Naive B cell (primary cell): Measurements from ENCODE around the gene AP1AR. TPM values are rescaled to one million over a fixed set of nuclear protein-coding genes. Genes with fewer than 3 reads are reported as not detected.

Source experiments
- ATAC-seq, 2 donors: fragments of 150-1000 bp; cut with Tn5 transposase; 2 replicates each; pipeline ENCODE4 v1.10.0; 2021; ENCODE audit warnings: low read depth in 2 of 2, mild to moderate bottlenecking in 2 of 2, moderate library complexity in 2 of 2
- DNase-seq: peaks from one replicate; pipeline ENCODE4 v3.0.0; 2022
- H3K27ac Mint-ChIP-seq, 6 donors: one replicate each; pipeline ENCODE4 v1.8.0; 2020 to 2022; ENCODE audit warnings: mild to moderate bottlenecking in 6 of 6, mixed read lengths in 6 of 6, moderate library complexity in 5 of 6, inconsistent platforms in 2 of 6
- H3K27me3 Mint-ChIP-seq, 3 donors: one replicate each; pipeline ENCODE4 v1.8.0; 2021 to 2022; ENCODE audit warnings: mixed read lengths in 3 of 3, mild to moderate bottlenecking in 1 of 3
- H3K36me3 Mint-ChIP-seq, 2 donors: one replicate each; pipeline ENCODE4 v1.8.0; 2020 to 2022; ENCODE audit warnings: mixed read lengths in 2 of 2, inconsistent platforms in 1 of 2, mild to moderate bottlenecking in 1 of 2
- H3K4me1 Mint-ChIP-seq, 3 donors: one replicate each; pipeline ENCODE4 v1.8.0; 2020 to 2022; ENCODE audit warnings: mixed read lengths in 3 of 3, inconsistent platforms in 1 of 3, mild to moderate bottlenecking in 1 of 3, moderate library complexity in 1 of 3
- H3K4me3 Mint-ChIP-seq, 8 donors: one replicate each; pipeline ENCODE4 v1.8.0; 2020 to 2022; ENCODE audit warnings: mild to moderate bottlenecking in 8 of 8, mixed read lengths in 8 of 8, moderate library complexity in 8 of 8, inconsistent platforms in 2 of 8
- H3K9me3 Mint-ChIP-seq, 7 donors: one replicate each; pipeline ENCODE4 v1.8.0; 2020 to 2022; ENCODE audit warnings: mixed read lengths in 7 of 7, mild to moderate bottlenecking in 5 of 7, inconsistent platforms in 2 of 7, moderate library complexity in 1 of 7
- polyA plus RNA-seq, 6 donors: library from polyadenylated mRNA; unstranded; fragments of 300-500 nt; fragmentation: Illumina TruSeq; gene quantifications; one replicate each; pipeline ENCODE4 v1.2.3, GENCODE V29; 2021; ENCODE audit warnings: low read depth in 6 of 6

AP1AR gene
- polyA plus RNA-seq, 6 donors from 2014 or later, result 17.7 to 40.7 (median 25.6) TPM

- no peak for ATAC-seq
- Mint-ChIP-seq H3K36me3 (peaks cover 14 to 17% of the 10 kb centered on the region in 2 donors), H3K27ac (peak overlapping the region in 2 of 6 donors; percentile 17 to 33), H3K4me1 (peaks cover 26 to 32% (median 28%) of the 10 kb centered on the region in 3 donors), H3K9me3 (no peaks in the 10 kb centered on the region), H3K4me3 (no peak overlapping the region), H3K27me3 (no peaks in the 10 kb centered on the region)
- no peak for DNase-seq
Measured at GRCh38 chr4:112238833-112239232, 7.2 kb downstream of the AP1AR start.

GRCh38 chr4:112245383-112245782, 13.8 kb downstream of the AP1AR start:
- Mint-ChIP-seq H3K9me3 (no peaks in the 10 kb centered on the region), H3K27me3 (no peaks in the 10 kb centered on the region), H3K4me1 (peaks cover 6 to 13% (median 9%) of the 10 kb centered on the region in 3 donors), H3K27ac (no peak overlapping the region), H3K4me3 (no peak overlapping the region), H3K36me3 (peaks cover 0 to 7% of the 10 kb centered on the region in 2 donors)
- DNase-seq (no peak), ATAC-seq (no peak)

- no peaks in the 10 kb centered on the region for H3K9me3 Mint-ChIP-seq
- DNase-seq (no peak), ATAC-seq (no peak)
- no peak overlapping the region for H3K27ac Mint-ChIP-seq
- no peak overlapping the region for H3K4me3 Mint-ChIP-seq
- no peaks in the 10 kb centered on the region for H3K27me3 Mint-ChIP-seq
- H3K4me1 Mint-ChIP-seq, result peaks cover 6 to 12% (median 6%) of the 10 kb centered on the region in 3 donors
- peaks cover 0 to 5% of the 10 kb centered on the region in 2 donors for H3K36me3 Mint-ChIP-seq
Measured at GRCh38 chr4:112247021-112247420, 15.4 kb downstream of the AP1AR start.

GRCh38 chr4:112251019-112251643, 19.5 kb downstream of the AP1AR start:
- H3K4me3 Mint-ChIP-seq, result no peak overlapping the region
- H3K27me3 Mint-ChIP-seq, result no peaks in the 10 kb centered on the region
- ATAC-seq (no peak), DNase-seq (no peak)
- no peaks in the 10 kb centered on the region for H3K9me3 Mint-ChIP-seq
- H3K36me3 Mint-ChIP-seq, result no peaks in the 10 kb centered on the region
- H3K4me1 Mint-ChIP-seq, result peaks cover 5 to 7% (median 6%) of the 10 kb centered on the region in 3 donors
- peak overlapping the region in 1 of 6 donors; percentile 34 for H3K27ac Mint-ChIP-seq

- Mint-ChIP-seq H3K4me1 (peaks cover 5 to 7% (median 6%) of the 10 kb centered on the region in 3 donors), H3K27ac (no peak overlapping the region), H3K36me3 (no peaks in the 10 kb centered on the region), H3K27me3 (no peaks in the 10 kb centered on the region), H3K9me3 (no peaks in the 10 kb centered on the region), H3K4me3 (no peak overlapping the region)
- ATAC-seq (no peak), DNase-seq (no peak)
Measured at GRCh38 chr4:112252234-112252633, 20.6 kb downstream of the AP1AR start.

GRCh38 chr4:112253382-112254000, 21.9 kb downstream of the AP1AR start:
- Mint-ChIP-seq H3K27ac (peak overlapping the region in 3 of 6 donors; percentile 15 to 34 (median 31)), H3K9me3 (no peaks in the 10 kb centered on the region), H3K36me3 (no peaks in the 10 kb centered on the region), H3K4me1 (peaks cover 5 to 7% (median 6%) of the 10 kb centered on the region in 3 donors), H3K27me3 (no peaks in the 10 kb centered on the region), H3K4me3 (peak overlapping the region in 2 of 8 donors; percentile 0 to 3)
- DNase-seq (peak; percentile 13), ATAC-seq (peak; percentile 100)

- ATAC-seq (no peak), DNase-seq (no peak)
- Mint-ChIP-seq H3K27ac (no peak overlapping the region), H3K4me1 (peaks cover 5 to 7% (median 6%) of the 10 kb centered on the region in 3 donors), H3K36me3 (no peaks in the 10 kb centered on the region), H3K4me3 (no peak overlapping the region), H3K9me3 (no peaks in the 10 kb centered on the region), H3K27me3 (no peaks in the 10 kb centered on the region)
Measured at GRCh38 chr4:112257098-112257497, 25.5 kb downstream of the AP1AR start.

- ATAC-seq (peak in 1 of 2 donors; percentile 45), DNase-seq (no peak)
- H3K4me1 Mint-ChIP-seq, result peaks cover under 1 to 20% (median 14%) of the 10 kb centered on the region in 3 donors
- no peak overlapping the region for H3K27ac Mint-ChIP-seq
- no peaks in the 10 kb centered on the region for H3K36me3 Mint-ChIP-seq
- no peaks in the 10 kb centered on the region for H3K27me3 Mint-ChIP-seq
- no peak overlapping the region for H3K4me3 Mint-ChIP-seq
- no peaks in the 10 kb centered on the region for H3K9me3 Mint-ChIP-seq
Measured at GRCh38 chr4:112266823-112267222, 35.2 kb downstream of the AP1AR start.

GRCh38 chr4:112270051-112270450, 38.5 kb downstream of the AP1AR start:
- H3K9me3 Mint-ChIP-seq, result no peaks in the 10 kb centered on the region
- H3K4me1 Mint-ChIP-seq, result peaks cover 7 to 24% (median 16%) of the 10 kb centered on the region in 3 donors
- H3K27ac Mint-ChIP-seq, result peak overlapping the region in 1 of 6 donors; percentile 32
- ATAC-seq, result no peak
- H3K27me3 Mint-ChIP-seq, result no peaks in the 10 kb centered on the region
- no peak overlapping the region for H3K4me3 Mint-ChIP-seq
- DNase-seq, result no peak
- no peaks in the 10 kb centered on the region for H3K36me3 Mint-ChIP-seq

GRCh38 chr4:112270640-112271421, 39.2 kb downstream of the AP1AR start:
- DNase-seq (no peak), ATAC-seq (no peak)
- peak overlapping the region in 1 of 6 donors; percentile 34 for H3K27ac Mint-ChIP-seq
- no peak overlapping the region for H3K4me3 Mint-ChIP-seq
- H3K27me3 Mint-ChIP-seq, result no peaks in the 10 kb centered on the region
- H3K36me3 Mint-ChIP-seq, result peaks cover 0 to 2% of the 10 kb centered on the region in 2 donors
- peaks cover 10 to 24% (median 16%) of the 10 kb centered on the region in 3 donors for H3K4me1 Mint-ChIP-seq
- H3K9me3 Mint-ChIP-seq, result no peaks in the 10 kb centered on the region

GRCh38 chr4:112272292-112272691, 40.7 kb downstream of the AP1AR start:
- peak overlapping the region in 3 of 6 donors; percentile 62 to 82 (median 66) for H3K27ac Mint-ChIP-seq
- peaks cover 7 to 8% of the 10 kb centered on the region in 2 donors for H3K36me3 Mint-ChIP-seq
- no peaks in the 10 kb centered on the region for H3K9me3 Mint-ChIP-seq
- H3K27me3 Mint-ChIP-seq, result no peaks in the 10 kb centered on the region
- ATAC-seq (no peak), DNase-seq (no peak)
- H3K4me3 Mint-ChIP-seq, result no peak overlapping the region
- H3K4me1 Mint-ChIP-seq, result peaks cover 19 to 31% (median 20%) of the 10 kb centered on the region in 3 donors

- Mint-ChIP-seq H3K9me3 (no peaks in the 10 kb centered on the region), H3K27ac (peak overlapping the region in 2 of 6 donors; percentile 23 to 67), H3K36me3 (peaks cover 7 to 14% of the 10 kb centered on the region in 2 donors), H3K4me3 (no peak overlapping the region), H3K27me3 (no peaks in the 10 kb centered on the region), H3K4me1 (peaks cover 35 to 53% (median 41%) of the 10 kb centered on the region in 3 donors)
- ATAC-seq (no peak), DNase-seq (no peak)
Measured at GRCh38 chr4:112274959-112275358, 43.4 kb downstream of the AP1AR start.

GRCh38 chr4:112276113-112276512, 44.5 kb downstream of the AP1AR start:
- Mint-ChIP-seq H3K4me1 (peaks cover 28 to 57% (median 53%) of the 10 kb centered on the region in 3 donors), H3K27ac (peak overlapping the region in 4 of 6 donors; percentile 47 to 94 (median 74))
- no peak for DNase-seq

More at GRCh38 chr4:112276113-112276512, 44.5 kb downstream of the AP1AR start:
- H3K36me3 Mint-ChIP-seq, result peaks cover 7 to 14% of the 10 kb centered on the region in 2 donors
- no peak for ATAC-seq
- no peaks in the 10 kb centered on the region for H3K27me3 Mint-ChIP-seq
- H3K9me3 Mint-ChIP-seq, result no peaks in the 10 kb centered on the region
- no peak overlapping the region for H3K4me3 Mint-ChIP-seq
